Epithelial cell of proximal tubule (primary cell): Measurements from ENCODE around the gene CFAP97. TPM values are rescaled to one million over a fixed set of nuclear protein-coding genes. Genes with fewer than 3 reads are reported as not detected.

Experiments used
- DNase-seq: peaks from one replicate; pipeline ENCODE4 v3.0.0-alpha.2; 2011; ENCODE audit warnings: low read depth
- H3K4me3 ChIP-seq: 2 replicates; pipeline ENCODE4 v1.5.1; 2011; ENCODE audit warnings: low read depth, mild to moderate bottlenecking, low read length
- total RNA-seq: library from RNA; depleted of rRNA; stranded (reverse); fragments of >200 nt; gene quantifications from 2 replicates; pipeline ENCODE4 v1.2.3, GENCODE V29; 2015
- TF ChIP-seq, protein P1 (sequence below): conservative IDR thresholded peaks from 2 replicates; pipeline ENCODE4 v1.5.1; 2012; ENCODE audit warnings: low read depth, mild to moderate bottlenecking, low read length

The CFAP97 gene
- total RNA-seq, 1 donor from 2014 or later: 22.6 TPM

DNA sequence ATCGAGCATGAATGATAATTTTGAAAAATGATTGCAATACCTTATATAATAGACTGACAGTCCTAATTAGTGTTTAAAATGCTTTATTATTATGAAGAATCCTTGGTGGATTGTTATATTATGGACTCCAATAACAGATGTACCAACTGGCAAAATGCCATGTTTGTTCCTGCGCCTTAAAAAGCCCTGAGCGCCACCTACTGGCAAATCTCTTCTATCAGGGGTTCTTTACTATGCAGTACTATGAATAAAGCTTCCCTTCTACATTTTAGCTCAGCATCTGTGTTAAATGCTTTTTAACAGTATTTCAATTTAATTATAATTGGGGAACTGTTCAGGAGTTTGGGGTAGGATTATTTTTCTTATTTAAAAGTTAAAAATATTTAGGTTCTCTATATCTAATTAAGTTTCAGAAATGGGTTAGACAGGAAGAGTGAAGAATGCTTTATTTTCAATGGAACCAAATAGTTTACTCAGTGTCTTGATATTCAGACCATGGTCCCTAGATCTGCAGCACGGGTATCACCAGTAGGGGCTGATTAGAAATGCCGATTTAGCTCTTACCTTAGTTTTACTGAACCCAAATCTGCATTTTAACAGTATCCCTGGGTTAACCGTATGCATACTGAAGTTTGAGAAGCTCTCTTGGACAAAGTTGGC is 20.0 kb downstream of the CFAP97 start:
- TF ChIP-seq, protein P1, sequence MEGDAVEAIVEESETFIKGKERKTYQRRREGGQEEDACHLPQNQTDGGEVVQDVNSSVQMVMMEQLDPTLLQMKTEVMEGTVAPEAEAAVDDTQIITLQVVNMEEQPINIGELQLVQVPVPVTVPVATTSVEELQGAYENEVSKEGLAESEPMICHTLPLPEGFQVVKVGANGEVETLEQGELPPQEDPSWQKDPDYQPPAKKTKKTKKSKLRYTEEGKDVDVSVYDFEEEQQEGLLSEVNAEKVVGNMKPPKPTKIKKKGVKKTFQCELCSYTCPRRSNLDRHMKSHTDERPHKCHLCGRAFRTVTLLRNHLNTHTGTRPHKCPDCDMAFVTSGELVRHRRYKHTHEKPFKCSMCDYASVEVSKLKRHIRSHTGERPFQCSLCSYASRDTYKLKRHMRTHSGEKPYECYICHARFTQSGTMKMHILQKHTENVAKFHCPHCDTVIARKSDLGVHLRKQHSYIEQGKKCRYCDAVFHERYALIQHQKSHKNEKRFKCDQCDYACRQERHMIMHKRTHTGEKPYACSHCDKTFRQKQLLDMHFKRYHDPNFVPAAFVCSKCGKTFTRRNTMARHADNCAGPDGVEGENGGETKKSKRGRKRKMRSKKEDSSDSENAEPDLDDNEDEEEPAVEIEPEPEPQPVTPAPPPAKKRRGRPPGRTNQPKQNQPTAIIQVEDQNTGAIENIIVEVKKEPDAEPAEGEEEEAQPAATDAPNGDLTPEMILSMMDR: peak; percentile 89
- DNase-seq: no peak
- no peak overlapping the region for H3K4me3 ChIP-seq

DNA sequence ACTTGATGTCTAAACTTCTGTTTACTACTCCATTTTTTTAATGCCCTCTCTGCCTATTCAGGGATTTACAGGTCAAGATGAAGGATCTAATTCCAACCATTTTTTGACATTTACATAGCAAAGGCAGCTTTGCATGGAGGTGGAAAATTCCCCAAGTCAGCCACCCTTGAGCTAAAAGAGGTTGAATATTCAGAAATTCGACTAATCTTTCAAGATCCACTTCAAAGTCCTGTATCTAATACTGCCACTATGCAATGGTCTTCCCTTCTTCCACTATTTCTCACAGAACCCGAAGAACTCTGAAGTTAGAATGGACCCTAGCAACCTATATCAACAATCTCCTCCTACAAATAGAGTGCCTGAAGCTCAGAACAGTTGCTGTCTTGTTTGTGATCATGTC is 21.6 kb downstream of the CFAP97 start:
- TF ChIP-seq, protein P1: no peak
- DNase-seq: no peak
- H3K4me3 ChIP-seq: no peak overlapping the region

DNA sequence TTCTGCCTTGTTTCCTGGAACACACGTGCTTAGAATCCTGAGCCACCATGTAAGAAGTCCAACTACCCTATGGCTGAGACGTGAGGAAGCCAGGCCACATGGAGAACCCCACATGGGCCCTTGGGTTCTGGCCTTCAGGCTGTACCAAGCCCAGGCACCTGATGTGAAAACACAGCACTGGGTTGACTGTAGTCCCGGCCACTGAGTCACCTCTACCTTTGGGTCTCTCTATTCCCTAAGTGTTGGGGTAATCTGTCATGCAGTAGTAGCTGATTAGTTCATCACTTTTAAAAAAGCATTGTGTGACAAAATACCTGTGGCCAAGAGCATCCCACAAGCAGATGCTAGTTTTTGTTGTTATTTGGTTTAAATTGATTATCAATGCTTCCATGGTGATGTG is 24.3 kb downstream of the CFAP97 start:
- TF ChIP-seq, protein P1: no peak
- H3K4me3 ChIP-seq: no peak overlapping the region
- no peak for DNase-seq

DNA sequence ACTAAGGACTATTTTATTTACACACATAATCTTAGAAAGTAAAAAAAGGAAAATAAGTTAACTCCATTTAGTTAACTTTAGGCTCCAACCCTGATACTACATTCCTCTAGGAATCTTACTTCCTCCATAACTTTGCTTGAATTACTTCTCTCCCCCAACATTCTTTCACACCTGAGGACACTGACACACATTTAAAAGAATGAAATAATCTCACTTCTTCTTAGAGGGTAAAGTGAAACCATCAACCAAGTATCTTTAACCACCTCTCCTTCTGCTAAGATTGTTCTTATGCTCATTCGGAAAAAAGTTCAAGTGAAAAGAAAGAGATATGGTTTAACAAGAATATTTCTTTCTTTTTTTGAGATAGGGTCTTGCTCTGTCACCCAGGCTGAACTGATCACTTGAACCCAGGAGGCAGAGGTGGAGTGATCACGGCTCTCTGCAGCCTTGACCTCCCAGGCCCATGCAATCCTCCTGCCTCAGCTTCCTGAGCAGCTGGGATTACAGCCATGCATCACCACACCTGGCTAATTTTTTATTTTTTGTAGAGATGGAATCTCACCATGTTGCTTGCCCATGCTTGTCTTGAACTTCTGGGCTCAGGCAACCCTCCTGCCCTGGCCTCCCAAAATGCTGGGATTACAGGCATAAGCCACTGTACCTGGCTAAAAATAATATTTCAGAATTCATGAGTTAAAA is 32.3 kb downstream of the CFAP97 start:
- DNase-seq: no peak
- TF ChIP-seq, protein P1: no peak
- H3K4me3 ChIP-seq: no peak overlapping the region

DNA sequence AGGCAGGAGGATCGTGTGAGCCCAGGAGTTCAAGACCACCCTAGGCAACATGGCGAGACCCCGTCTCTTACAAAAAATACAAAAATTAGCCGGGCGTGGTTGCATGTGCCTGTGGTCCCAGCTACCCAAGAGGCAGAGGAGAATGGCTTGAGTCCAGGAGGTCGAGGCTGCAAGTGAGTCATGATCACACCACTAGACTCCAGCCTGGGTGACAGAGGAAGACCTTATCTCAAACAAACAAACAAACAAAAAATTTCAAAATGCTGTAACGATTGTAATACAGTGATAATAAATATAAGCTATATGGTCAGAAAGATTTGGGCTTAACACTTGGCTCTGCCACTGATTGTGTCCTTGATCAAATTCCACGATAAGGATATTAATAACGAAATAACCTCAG is 36.6 kb downstream of the CFAP97 start:
- DNase-seq: no peak
- TF ChIP-seq, protein P1: no peak

DNA sequence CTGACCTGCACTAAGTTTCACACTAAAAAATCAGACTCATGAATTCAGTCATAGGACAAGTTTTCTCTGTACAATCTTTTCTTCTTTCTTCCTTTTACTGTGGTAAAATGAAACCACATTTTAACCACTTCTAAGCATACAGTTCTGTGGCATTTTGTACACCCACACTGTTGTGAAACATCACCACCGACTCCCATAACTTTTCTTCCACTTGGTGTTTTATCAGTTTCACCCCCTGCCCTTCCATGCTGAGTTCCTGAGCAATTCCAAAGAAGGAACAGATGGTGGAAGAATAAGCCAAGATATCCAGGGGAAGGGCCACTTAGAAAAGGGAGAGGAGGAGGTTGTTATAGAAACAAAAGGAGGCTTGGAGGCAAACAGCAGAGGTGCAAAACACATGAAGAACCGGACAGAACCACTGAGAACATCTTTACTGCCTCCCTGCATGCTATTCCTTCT is 38.2 kb downstream of the CFAP97 start:
- no peak overlapping the region for H3K4me3 ChIP-seq
- no peak for DNase-seq
- TF ChIP-seq, protein P1: no peak

More for the DNA sequence above, 36.6 kb downstream of the CFAP97 start:
- no peak overlapping the region for H3K4me3 ChIP-seq
